Stimulated activated CD8-positive, alpha-beta memory T cell treated with anti-CD3 and anti-CD28 coated beads, Interleukin-15, amount 100 ng/mL, for 24 hours (primary cell): ENCODE measurements around the gene SPARCL1.
"Not testable (repeated sequence)": the region's sequence is repeated elsewhere in the genome, so short reads cannot be mapped to it uniquely, and the experiment has no call there.

Experiments used
- DNase-seq: peaks from one replicate; pipeline ENCODE4 v3.0.0-alpha.2; 2020; ENCODE audit warnings: low read depth

SPARCL1 gene

GRCh38 chr4:87444741-87445140 is 84.4 kb downstream of the SPARCL1 start:
- DNase-seq = no peak

- no peak for DNase-seq
Observed at GRCh38 chr4:87442889-87443288, 86.3 kb downstream of the SPARCL1 start.

- DNase-seq = no peak
Observed at GRCh38 chr4:87433342-87433741, 95.8 kb downstream of the SPARCL1 start.

GRCh38 chr4:87430038-87430437 is 99.1 kb downstream of the SPARCL1 start:
- DNase-seq = no peak

GRCh38 chr4:87428979-87429378 is 100.2 kb downstream of the SPARCL1 start:
- no peak for DNase-seq

GRCh38 chr4:87427518-87427868 is 101.7 kb downstream of the SPARCL1 start:
- no peak for DNase-seq

- no peak for DNase-seq
Observed at GRCh38 chr4:87426865-87427517, 102.2 kb downstream of the SPARCL1 start.

- DNase-seq = no peak
Observed at GRCh38 chr4:87425711-87426110, 103.5 kb downstream of the SPARCL1 start.

- not testable (repeated sequence) for DNase-seq
Observed at GRCh38 chr4:87424099-87424543, 105.1 kb downstream of the SPARCL1 start.
